GM19468 (cell line): ENCODE results near the gene AEBP1.

ENCODE experiments used
- ATAC-seq: cut with Tn5 transposase; IDR thresholded peaks from one replicate; pipeline ENCODE4 v1.9.1; 2021; ENCODE audit warnings: mild to moderate bottlenecking, moderate library complexity, moderate number of reproducible peaks; ENCODE audit not compliant: unreplicated experiment; ENCODE audit errors: extremely low read depth

The AEBP1 gene

GRCh38 chr7:44103923-44104859, at the start of gene AEBP1:
TSS of gene AEBP1 (plus strand) at chr7:44104345. CDS start at chr7:44104666, 321 bp downstream.
- no peak for ATAC-seq

DNA sequence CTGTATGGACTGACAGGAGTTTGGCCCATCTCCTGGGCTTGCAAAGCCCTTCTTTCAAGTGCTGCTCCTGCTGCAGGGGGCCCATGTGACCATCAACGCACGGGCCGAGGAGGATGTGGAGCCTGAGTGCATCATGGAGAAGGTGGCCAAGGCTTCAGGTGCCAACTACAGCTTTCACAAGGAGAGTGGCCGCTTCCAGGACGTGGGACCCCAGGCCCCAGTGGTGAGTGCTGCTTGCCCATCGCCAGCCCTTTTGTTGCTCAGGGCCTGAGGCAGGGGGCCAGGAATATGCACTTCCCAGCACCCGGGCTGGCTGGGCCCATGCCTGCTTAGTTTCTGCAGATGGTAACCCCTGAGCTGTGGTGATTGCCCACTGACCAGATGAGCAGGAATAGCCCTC, 47.5 kb upstream of the AEBP1 start:
- ATAC-seq, result no peak

DNA sequence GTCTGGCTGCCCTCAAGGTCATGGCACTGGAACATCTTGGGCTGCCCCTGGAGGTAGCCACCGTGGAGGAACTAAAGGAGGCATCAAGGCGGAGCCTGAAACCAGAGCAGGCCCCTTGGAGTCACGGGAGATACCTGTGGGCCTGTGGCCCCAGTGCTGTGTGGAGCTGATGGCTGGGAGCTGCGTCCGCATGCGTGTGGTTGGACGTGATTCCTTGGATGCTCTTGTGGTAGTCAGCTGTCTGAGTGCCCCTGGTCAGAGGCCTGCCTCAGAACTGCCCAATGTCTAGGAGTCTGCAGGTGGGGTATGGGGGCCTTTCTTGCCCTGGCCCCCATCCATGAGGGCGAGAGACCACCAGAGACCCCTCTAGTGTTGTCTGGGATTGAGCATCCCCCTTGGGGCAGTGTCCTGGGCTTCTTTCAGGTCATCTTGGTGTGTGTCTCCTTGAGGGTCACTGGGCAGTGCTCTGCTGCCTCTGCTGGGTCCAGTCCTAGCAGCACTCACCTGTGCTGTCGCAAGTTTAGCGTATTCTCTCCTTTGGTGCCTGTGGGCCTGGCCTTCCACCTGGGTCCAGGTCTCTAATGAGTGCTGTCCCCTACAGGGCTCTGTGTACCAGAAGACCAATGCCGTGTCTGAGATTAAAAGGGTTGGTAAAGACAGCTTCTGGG, 46.8 kb upstream of the AEBP1 start:
- no peak for ATAC-seq

DNA sequence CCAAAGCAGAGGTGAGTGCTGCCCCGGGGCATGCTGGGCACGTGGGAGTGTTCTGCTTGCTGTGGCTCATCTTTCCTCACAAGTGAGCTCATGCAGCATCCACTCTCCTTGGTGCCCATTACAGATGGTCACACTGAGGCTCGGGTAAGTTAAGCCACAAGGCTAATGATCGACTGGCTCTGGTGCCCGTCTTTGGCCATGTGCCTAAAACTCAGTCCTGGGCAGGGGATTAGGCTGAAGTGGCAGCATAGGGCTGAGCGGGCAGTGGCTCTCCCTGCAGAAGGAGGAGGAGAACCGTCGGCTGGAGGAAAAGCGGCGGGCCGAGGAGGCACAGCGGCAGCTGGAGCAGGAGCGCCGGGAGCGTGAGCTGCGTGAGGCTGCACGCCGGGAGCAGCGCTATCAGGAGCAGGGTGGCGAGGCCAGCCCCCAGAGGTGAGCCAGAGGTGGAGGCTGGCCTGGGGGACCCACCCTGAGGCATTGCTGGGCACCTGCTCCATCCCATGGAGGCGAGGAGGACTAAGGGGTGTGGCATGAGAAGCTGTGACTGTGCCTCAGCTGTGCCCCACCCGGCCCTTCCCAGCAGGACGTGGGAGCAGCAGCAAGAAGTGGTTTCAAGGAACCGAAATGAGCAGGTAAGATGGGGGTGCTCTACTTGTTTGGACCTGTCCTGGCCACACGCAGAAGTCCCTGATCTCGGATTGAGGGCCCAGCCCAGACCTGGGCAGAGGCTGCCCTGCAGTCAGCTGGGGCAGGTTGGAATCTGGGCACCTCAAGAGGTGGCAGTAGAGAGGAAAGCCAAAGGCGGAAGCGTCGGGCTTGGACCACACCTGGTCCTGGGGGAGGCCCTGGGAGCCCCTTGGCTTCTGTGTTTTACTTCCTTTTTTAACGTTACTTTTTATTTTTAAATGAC, 46.0 kb upstream of the AEBP1 start:
- ATAC-seq, result no peak

- no peak for ATAC-seq
Observed at GRCh38 chr7:44058759-44059218, 45.4 kb upstream of the AEBP1 start.

DNA sequence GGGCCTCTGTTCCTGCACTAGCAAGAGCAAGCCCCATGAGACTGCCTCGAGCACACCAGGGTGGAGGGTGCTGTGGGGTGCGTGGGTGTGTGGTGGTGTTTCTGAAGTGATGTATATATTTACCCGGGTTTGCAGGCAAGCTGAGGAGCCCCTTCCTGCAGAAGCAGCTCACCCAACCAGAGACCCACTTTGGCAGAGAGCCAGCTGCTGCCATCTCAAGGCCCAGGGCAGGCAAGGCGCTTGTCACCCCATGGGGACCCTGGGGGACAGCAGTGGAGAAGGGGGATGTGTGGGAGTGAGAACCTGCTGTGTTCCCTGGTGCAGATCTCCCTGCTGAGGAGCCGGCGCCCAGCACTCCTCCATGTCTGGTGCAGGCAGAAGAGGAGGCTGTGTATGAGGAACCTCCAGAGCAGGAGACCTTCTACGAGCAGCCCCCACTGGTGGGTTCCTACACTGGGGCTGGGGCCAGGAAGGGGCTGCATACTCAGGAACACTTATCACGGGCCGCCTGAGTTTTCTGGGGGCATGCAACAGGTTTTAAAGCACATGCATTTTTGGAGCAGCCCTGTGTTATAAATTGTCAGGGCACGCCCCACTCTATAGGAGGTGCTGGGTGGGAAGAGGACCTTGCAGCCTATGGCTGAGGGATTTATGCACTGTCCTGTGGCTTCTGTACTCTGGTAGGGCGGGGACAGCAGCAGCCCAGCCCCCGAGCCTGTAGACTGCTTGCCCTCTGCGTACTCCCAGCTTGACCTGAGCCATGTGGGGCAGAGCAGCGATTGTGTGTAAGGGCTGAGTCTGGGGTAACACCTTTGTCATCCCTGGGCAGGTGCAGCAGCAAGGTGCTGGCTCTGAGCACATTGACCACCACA, 44.7 kb upstream of the AEBP1 start:
- no peak for ATAC-seq

- ATAC-seq, result no peak
Observed at GRCh38 chr7:44060091-44060947, 43.8 kb upstream of the AEBP1 start.

DNA sequence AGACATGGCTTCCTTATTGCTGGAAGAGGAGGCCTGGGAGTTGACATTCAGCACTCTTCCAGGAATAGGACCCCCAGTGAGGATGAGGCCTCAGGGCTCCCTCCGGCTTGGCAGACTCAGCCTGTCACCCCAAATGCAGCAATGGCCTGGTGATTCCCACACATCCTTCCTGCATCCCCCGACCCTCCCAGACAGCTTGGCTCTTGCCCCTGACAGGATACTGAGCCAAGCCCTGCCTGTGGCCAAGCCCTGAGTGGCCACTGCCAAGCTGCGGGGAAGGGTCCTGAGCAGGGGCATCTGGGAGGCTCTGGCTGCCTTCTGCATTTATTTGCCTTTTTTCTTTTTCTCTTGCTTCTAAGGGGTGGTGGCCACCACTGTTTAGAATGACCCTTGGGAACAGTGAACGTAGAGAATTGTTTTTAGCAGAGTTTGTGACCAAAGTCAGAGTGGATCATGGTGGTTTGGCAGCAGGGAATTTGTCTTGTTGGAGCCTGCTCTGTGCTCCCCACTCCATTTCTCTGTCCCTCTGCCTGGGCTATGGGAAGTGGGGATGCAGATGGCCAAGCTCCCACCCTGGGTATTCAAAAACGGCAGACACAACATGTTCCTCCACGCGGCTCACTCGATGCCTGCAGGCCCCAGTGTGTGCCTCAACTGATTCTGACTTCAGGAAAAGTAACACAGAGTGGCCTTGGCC, 43.0 kb upstream of the AEBP1 start:
- ATAC-seq, result no peak

- no peak for ATAC-seq
Observed at GRCh38 chr7:44061645-44062179, 42.4 kb upstream of the AEBP1 start.

DNA sequence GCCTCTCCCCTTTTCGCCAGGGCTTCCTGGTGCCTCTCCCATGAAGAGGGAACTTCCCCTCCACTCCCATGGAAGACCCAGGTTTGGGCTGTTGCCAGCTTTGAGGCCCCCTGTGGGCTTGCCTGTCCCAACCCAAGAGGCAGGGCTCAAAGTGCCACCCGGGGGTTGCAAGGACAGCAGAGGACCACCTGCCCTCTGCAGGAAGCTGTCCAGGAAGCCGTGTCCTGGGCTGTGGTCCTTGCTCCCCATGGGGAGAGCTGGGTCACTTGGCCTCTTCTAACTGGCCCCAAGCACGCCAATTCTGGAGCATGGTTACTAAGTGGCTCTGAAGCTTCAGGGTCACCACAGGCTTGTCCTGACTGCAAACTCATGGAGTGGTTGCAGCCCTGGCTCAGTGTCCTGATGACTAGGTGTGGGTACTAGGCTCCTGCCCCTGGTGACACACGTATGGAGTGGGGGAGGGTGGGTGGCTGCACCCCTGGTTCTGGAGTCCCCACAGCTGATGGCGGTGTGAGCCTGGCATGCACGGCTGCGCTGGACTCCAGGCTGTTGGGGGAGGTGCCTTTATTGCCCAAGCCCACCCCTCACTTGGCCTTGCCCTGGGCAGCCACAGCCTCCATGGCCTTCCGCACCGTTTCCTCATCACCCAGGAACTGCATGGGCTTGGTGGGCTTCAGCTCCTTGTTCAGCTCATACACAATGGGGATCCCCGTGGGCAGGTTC, 41.8 kb upstream of the AEBP1 start:
- no peak for ATAC-seq

- ATAC-seq, result no peak
Observed at GRCh38 chr7:44062903-44063295, 41.2 kb upstream of the AEBP1 start.

- no peak for ATAC-seq
Observed at GRCh38 chr7:44063547-44063893, 40.6 kb upstream of the AEBP1 start.

- ATAC-seq, result no peak
Observed at GRCh38 chr7:44063894-44064651, 40.1 kb upstream of the AEBP1 start.

DNA sequence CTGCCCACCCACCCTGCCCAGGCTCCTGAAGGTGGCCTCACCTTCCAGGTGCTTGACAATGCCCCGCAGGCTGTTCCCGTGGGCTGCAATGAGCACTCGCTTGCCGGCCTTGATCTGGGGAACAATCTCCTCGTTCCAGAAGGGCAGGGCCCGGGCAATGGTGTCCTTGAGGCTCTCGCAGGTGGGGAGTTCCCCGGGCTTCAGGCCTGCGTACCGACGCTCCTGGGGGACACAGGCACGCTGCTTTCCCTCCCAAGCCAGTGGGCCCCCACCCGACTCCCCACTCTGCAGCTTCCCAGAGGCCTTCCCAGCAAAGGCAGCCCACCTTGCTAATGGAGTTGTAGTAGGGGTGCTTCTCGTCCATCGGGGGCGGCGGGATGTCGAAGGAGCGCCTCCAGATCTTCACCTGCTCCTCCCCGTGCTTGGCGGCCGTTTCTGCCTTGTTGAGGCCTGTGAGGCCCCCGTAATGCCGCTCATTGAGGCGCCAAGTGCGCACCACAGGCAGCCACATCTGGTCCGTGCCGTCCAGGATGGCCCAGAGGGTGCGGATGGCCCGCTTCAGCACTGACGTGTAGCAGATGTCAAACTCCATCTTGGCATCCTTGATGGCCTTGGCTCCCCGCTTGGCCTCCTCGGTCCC, 39.2 kb upstream of the AEBP1 start:
- ATAC-seq, result no peak

DNA sequence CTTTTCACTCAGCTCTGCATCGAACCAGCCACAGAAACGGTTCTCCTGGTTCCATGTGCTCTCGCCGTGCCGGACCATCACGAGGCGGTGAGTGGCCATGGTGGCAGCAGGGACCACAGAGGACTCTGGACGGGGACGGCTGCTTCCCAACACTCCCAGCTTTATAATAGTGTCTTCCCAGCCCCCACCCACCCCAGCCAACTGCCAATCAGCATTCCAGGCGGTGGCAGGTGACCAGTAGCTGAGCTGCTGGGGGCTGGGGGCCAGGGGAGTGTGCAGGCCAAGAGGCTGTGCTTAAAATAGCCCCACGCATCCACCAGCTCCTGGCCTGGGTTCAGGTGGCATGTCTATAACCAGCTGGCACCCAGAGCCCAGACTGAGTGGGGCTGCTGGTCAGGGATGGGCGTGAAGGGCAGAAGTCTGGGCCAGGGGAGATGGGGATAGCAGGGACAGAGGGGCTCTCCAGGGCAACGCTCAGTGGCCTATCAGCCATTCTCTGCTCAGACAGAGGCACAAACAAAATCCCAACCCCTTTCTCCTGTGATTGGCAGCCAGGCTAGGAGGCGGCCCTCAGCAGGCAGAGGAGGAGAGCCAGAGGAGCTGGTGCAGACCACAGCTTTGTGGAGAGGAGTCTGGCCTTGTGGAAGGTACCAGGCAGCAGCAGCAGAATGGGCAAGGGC, 38.6 kb upstream of the AEBP1 start, which contains the start of gene PGAM2:
TSS of gene PGAM2 (minus strand) at position 137 of the 680 bp plus-strand sequence. CDS start at position 99, 38 bp downstream.
- ATAC-seq, result no peak
